H4 (cell line): ENCODE measurements around the gene SOCS1. TPM values are rescaled to one million over a fixed set of nuclear protein-coding genes. Genes with fewer than 3 reads are reported as not detected.

Experiments
- DNase-seq: peaks from one replicate; pipeline ENCODE4 v3.0.0-alpha.2; 2015; ENCODE audit warnings: low spot score
- total RNA-seq: library from RNA; depleted of rRNA; stranded (reverse); fragments of >200 nt; shearing (Covaris generic); gene quantifications from 2 replicates; pipeline ENCODE4 v1.2.3, GENCODE V29; 2014

The SOCS1 gene
- total RNA-seq, 1 experiment from 2014 or later = 0.39 TPM

- no peak for DNase-seq
Observed at GRCh38 chr16:11245222-11245737, 10.7 kb downstream of the SOCS1 start.

GRCh38 chr16:11242658-11243057, 13.3 kb downstream of the SOCS1 start:
- no peak for DNase-seq

DNA sequence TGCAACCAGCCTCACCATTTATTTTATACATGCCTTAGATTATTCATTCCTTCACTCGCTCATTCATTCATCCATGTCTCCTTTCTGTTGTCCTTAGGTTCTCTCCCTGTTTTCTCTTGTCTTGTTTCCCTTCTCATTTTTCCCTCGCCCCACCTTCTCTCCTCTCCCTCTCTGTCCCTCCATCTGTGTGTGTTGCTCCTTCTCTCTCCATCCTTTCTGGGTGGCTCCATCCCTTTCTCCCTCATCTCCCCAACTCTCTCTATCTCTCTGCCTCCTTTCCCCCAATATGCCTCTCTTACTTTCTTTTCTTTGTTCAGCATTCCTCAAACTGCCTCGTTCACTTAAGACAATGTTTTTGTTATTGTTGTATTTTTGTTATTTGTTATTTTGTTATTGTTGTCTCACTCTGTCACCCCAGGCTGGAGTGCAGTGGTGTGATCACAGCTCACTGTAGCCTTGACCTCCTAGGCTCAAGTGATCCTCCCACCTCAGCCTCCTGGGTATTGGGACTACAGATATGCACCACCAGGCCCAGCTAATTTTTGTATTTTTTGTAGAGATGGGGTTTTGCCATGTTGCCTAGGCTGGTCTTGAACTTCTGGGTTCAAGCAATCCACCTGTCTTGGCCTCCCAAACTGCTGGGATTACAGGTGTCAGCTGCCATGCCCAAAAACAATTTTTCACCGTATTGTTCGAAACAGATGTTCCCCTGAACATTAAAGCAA, 14.4 kb downstream of the SOCS1 start:
- DNase-seq = no peak

GRCh38 chr16:11240636-11241473, 15.1 kb downstream of the SOCS1 start:
- no peak for DNase-seq

DNA sequence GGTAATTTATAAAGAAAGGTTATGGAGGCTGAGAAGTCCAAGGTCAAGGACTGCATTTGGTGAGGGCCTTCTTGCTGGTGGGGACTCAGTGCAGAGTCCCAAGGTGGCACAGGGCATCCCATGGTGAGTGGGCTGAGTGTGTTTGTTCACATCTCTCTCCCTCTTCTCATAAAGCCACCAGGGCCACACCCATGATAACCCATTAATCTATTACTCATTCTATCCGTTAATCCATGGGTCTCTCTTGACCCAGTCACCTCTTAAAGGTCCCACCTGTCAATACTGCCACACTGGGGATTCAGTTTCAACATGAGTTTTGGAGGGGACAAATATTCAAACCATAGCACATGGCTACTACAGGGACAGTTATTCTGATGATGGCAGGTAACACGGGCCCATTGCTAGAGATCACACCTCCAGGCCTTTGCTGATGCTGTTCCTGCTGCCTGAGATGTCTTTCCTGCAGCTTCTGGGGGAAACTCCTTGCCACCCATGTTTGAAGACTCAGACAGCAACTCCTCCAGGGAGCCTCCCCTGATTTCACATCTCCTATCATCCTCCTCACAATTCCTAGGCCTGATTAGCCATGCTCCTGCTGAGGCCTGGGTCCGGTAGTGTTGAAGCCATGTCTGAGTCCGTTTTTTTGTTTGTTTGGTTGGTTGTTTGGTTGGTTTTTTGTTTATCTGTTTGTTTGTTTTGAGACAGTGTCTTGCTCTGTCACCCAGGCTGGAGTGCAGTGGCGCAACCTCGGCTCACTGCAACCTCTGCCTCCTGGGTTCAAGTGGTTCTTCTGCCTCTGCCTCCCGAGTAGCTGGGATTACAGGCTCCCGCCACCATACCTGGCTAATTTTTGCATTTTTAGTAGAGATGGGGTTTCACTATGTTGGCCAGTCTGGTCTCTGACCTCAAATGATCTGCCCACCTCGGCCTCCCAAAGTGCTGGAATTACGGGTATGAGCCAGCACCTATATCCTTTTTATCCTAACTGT, 16.1 kb downstream of the SOCS1 start:
- no peak for DNase-seq

DNA sequence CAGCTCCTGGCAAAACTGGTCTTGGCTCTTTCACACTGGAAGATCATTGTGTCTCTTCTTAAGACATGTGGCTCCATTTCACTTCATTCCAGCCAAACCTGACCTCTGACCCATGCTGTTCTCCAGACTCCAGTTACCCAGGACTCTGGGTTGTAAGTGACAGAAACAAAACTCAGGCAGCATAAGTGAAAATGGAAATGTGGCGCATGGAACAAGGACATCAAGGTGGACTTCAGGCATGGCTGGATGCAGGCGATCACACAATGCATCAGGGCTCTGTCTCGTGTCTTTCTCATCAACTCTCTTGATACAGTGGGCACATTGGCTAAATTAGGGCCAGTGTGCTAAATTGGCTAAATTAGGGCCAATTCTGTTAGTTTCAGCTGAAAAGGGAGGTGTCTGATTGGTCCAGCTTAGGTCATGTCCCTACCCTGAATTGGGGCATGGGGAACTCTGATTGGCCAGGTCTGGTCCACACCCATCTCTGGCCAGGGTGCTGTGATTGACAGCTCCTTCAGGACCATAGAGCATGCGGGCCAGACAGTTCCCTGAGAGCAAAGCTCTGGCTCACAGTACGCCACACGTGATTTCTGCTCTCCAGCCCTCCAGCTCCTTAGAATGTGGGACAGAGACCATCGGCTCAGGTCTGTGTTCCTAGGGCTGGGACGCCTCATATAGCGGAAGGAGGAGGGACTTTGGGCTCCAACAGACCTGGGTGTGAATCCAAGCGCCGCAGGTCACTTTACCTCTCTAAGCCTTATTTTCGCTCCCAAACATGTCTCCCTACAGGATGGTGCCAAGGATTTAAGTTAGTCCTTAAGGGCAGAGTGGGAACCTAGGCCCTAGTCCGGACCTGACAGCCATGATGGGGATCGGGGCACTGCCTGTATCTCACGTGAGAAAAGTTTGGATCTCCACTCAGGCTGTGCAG, 17.5 kb downstream of the SOCS1 start:
- no peak for DNase-seq

GRCh38 chr16:11236461-11237254, 19.3 kb downstream of the SOCS1 start:
- no peak for DNase-seq

DNA sequence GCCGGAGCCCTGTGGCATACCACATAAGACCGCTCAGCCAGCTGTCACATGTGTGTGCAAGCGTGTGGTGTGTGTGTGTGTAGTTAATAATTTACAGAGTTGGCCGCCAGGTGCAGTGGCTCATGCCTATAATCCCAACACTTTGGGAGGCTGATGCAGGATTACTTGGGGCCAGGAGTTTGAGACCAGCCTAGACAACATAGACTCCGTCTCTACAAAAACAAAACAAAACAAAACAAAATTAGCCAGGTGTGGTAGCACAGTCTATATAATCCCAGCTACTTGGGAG, 20.4 kb downstream of the SOCS1 start:
- no peak for DNase-seq

- DNase-seq = no peak
Observed at GRCh38 chr16:11234884-11235702, 20.9 kb downstream of the SOCS1 start.

GRCh38 chr16:11233727-11234376, 22.2 kb downstream of the SOCS1 start:
- no peak for DNase-seq

GRCh38 chr16:11232852-11233726, 22.9 kb downstream of the SOCS1 start:
- DNase-seq = no peak

GRCh38 chr16:11232302-11232851, 23.6 kb downstream of the SOCS1 start:
- no peak for DNase-seq

DNA sequence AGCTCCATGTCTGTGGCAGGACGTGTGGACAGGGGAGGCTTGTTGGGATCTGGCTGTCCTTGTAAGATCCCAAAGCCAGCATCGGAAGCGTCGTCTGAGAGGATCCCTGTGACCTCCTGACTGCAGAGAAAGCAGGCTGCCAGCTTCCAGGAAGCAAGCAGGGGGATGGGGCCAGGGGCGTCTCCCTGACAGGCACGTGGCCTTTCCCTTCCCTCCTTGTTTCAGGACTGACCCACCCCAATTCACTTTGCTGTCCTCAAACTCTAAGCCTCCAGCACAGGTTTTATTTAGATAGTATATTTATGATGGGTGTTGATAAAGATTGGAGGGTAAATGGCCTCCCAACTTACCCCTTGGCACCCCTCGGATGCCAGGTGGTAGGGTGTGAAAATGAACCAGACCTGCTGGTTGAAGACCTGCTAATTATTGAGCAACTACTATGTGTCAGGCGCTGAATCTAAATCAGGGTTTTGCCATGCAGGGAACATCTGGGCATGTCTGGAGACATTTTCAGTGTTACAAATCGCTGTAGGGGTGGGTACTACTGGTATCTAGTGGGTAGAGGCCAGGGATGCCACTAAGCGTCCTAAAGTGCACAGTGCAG, 24.5 kb downstream of the SOCS1 start:
- DNase-seq = no peak

- DNase-seq = no peak
Observed at GRCh38 chr16:11229906-11230305, 26.1 kb downstream of the SOCS1 start.

DNA sequence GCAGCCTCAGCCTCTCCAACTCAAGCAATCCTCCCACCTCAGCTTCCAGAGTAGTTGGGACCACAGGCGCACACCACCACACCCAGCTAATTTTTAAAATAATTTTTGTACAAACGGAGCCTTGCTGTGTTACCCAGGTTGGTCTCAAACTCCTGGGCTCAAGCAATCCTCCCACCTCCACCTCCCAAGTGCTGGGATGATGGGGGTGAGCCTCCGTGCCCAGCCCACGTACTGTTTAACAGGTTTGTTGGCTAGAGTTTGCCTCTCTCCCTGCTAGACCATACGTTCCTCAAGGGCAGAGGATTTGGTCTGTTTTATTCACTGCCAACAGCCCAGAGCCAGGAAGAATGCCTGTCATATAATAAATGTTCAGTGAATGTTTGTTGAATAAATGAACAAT, 26.6 kb downstream of the SOCS1 start:
- no peak for DNase-seq

GRCh38 chr16:11225677-11226549, 30.1 kb downstream of the SOCS1 start:
- no peak for DNase-seq
